Measurements from ENCODE around the gene TRIO.

Gene TRIO

DNA sequence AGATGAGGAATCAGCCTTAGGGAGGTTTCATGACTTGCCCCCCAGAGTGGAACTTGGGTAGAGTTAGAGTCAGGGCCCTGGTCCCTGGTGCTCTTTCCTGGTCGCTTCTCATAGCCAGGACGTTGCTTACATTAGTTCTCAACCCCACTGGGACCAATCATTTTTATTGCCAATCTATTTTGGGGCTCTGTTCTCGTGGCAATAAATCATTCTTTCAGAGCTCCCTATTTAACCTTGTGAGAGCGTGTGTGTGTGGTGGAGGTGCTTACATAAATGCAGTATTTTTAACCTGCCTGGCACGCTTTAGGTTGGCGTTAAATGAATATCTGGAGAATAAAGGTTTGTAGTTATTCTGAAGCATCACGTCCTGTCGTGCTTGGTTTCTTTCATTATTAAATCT lies 4.1 kb downstream of the TRIO start:
- DNase-seq (ENCODE audit: low read depth), result no peak

DNA sequence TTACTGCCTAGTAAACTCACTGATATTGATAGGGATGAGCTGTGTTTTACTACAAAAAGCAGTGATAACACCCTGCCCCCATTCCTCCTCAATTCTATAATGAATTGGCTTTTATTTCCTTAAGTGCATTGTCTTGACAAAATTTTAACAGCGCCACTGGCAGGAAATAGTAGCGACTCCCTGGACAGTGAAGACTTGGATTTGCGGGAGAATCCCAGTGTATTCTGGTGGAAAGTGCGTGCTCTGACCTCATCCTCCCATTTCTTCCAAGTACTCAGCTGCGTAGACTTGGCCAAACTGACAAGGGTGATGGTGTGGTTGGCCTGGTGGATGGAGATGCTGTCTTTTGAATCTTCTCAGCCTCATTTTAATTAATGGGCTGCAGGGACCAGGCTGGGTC lies 5.3 kb downstream of the TRIO start:
- no peak for DNase-seq (ENCODE audit: low read depth)

DNA sequence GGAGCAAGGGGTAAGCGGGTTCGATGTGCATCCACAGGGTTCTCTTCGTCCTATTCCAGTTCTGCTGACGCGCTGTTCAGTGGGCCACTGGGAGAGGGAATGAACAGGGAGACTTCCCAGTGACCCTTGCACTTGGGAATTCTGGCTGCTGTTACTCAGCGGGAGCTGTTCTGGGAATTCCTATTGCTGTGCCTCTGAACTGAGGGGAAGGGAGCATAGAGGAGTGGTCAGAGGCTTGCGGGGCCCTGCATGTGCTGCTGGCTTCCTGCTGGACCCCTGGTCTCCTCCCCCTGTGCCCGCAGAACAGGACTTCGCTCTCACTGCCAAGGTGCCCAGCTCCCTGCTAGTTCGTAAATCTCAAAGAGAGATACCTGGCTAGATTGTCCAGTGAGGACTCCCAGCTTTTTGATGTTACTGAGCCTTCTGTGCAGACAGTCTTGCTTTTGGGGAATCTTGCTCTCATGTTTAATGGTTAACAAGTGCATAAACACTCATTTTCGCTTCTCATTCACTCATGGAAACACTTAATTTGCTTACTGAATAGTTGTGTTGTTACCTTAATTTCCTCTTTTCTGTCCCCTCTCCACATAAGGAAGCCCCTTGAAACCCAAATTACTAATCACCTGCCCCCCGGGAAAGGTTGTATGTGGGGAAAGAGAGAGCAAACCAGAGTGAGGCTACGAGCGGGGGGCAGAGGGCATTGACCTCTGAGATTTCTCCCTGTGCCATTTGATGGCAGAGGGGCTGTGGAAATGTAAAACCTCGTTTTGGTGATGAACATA lies 5.9 kb downstream of the TRIO start:
- no peak for DNase-seq (ENCODE audit: low read depth)

DNA sequence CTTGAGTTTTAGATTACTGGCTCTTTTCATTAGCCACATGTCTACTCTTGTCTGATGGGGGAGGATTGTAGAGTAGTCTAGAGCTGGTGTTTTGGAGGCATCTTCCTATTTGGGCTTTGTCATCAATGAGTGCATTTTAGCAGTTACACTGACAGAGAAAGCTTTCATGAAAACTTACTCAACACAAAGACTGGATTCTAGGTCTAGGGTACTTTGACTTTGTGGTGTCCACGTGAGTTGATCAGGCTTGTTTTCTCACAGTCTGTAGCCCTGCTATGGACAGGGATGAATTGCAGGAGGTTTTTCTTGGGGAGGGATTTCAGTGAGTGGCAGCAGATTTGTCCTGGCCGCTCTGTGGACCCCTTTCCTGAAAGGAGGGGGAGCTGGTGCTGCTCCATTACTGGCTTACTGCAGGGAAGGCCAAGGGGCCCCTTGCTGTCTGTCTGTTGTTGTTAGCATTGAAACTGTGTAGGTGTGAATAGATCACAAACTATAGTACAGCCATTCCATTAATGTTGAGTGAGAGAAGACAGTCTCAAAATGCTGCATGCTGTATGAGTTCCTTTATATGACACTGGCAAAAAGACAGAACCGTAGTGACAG lies 6.6 kb downstream of the TRIO start:
- DNase-seq (ENCODE audit: low read depth), result no peak

DNA sequence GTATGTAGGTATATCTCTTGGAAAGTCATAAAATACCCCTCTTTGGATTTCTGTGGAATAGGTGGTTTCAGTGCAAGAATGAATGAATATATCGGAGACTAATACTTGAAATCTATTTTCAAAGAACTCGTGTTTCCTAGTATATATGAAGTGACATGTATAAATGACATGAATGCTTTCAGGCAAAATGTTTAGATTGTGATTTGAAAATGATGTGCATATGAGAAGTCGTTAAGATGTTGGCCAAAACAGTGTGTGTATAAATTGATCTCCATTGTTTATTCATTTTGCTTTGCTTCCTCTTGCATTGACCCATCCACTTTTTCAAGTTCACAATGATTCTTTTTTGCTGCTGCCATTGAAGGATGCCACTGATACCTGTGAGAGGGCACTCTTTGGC lies 8.3 kb downstream of the TRIO start:
- no peak for DNase-seq (ENCODE audit: low read depth)

DNA sequence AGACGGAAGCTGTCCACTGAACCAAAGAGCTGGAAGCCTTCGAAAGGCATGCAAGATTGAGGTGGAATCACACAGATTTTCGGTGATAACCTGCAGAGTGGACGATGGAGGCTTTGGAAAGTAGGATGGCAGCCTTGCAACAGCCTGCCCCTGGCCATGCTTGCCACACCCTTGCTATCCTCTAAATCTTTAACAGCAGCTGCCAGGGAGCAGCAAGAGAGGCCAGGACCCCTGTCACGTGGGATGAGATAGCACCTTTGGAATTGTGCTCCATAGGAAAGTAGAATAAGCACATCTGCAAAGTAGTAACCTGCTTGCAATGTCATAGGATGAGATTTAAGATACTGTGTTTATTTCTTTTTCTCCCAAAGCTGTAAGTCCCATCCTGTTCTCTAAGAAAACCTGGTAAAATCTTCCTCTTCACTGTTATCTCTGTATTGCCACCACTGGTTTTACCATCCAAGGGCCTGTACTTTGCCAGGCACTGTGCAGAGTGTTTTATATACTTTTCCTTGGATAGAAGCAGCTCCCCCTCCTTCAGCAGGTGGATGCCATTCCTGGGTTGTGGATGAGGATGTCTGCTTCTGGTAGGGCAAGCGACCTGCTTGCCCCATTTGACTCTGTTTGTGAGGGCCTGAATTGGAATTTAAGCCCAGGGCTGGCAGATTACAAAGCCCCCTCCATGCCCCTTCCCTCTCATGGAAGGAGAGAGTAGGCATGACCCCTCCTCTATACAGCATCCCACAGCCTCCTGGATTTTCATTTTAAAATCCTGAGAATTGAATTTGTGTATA lies 10.1 kb downstream of the TRIO start:
- no peak for DNase-seq (ENCODE audit: low read depth)

DNA sequence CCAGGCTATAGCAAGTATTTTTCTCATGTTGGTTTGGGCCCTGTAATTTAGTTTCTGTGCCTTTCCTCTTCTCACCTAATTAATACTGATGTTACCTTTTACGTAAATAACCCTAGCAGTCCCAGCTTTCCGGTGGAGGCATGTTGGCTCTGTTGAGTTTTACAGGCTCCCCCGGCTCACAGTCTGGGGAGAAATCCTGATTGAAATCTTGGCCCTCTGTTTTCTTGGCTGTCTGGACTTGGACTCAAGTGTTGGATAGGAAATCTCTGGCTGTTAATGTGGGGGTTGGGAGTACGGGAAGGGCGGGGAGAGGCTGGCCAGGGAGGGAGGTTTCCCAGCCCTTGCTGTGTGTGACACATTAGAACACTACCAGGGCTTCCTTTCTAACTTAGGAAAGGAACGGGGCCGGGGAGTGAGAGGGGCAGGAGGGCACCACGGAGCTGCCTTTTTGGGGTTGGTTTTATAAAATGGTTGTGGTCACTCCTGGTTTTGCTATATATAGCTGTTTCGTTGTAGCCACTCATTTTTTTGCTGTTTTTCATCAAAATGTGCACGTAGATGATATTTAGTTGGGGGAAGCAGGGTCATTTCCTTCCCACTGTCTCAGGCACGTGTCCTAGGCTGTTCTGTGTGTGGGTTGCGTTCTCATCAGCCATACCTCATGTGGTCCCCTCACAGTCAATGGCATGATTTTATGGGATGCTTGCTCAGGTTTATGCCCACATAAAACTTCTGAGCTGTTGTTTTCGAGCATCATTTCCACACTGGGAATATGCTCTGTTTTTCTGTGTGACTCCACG lies 11.0 kb downstream of the TRIO start:
- DNase-seq (ENCODE audit: low read depth), result peak; percentile 77

DNA sequence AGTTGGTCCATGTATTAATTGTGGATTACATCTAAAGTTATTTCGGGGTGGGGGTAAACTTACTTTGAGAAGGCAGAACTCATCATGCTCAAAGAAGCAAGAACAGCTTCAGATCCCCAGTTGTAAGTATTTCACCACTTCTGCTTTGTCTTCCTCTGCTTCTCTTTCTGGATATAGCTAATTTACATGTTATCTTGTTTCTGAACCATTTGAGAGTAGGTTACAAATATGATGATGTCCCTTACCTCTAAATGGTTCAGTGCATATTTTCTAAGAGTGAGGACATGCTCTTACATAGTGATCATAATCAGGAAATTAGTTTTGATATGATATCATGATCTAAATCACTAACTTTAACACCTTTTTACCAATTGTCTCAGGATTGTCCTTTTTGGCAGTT lies 11.9 kb downstream of the TRIO start:
- no peak for DNase-seq (ENCODE audit: low read depth)

DNA sequence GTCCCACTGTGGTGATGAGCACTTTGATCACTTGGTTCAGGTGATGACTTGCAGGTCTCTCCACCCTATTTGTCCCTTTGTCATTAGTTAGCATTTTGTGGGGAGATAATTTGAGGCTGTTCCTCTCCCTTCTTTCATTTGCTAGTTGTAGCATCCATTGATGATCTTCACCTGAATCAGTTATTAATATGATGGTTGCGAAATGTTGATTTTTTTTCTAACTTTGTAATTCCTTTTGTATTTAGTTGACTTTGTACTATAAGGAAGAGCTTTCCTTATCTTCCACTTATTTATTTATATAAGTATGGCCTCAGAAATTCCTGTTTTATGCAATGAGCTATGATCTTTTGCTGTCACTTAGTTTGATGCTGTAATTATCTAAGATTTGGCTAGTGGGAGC lies 12.6 kb downstream of the TRIO start:
- no peak for DNase-seq (ENCODE audit: low read depth)

DNA sequence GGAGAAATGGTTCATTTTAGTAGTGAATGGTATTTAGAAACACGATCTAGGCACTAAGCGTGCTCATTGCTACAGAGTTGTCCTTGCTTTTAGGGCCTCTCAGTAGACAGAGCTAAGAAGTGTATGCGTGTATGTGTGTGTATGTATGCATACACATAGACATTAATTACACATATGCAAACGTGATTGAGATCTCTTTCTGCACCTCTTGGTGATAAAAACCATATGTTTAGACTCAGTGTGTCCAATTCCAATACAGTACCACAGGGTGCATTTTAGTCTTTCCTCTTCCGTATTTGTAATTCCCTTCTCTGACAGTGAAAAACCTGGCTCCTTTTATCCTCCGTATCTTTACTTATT lies 13.1 kb downstream of the TRIO start:
- DNase-seq (ENCODE audit: low read depth), result no peak

DNA sequence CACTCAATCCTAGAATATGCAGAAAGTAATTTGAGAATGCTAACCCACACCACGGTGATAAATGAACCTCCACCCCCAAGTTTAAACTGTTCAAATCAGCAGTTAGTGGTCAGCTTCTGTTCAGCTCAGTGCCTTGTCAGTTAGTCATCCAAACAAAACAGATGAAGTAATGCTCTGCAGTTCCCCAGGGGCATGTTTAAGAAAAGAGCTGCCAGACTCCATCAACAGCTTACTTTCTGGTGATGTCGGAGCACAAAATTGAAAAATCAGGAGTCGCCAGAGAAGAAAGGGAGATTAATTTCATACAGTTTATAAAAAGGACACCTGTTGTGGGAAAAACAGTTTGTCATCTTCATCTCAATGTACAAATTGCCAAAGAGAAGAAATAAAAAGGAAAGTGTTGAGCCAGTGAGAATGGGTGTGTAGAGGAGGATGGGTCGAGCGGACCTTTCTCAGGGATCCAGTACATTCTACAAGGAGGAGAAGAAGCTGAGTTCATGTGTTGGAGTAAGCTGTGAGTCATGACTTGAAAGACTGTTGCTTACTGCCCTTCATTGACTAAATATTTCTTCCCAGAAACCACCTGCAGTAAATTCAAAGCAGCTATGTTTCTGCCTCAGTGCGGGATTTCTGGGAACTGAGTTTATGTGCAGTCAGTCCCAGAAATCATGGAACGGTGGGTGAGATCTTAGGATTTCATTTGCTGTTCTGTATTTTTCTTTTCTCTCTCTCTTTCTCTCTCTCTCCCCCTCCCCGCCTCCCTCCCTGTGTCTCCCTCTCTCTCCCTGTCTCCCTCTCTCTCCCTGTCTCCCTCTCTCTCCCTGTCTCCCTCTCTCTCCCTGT lies 13.7 kb downstream of the TRIO start:
- DNase-seq (ENCODE audit: low read depth), result peak; percentile 99

DNA sequence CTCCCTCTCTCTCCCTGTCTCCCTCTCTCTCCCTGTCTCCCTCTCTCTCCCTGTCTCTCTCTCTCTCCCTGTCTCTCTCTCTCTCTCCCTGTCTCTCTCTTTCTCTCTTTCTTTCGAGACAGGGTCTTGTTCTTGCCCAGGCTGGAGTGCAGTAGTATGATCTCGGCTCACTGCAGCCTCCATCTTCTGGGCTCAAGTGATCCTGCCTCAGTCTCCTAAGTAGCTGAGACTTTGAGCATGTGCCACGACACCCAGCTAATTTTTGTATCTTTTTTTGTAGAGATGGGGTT lies 14.3 kb downstream of the TRIO start:
- no peak for DNase-seq (ENCODE audit: low read depth)

DNA sequence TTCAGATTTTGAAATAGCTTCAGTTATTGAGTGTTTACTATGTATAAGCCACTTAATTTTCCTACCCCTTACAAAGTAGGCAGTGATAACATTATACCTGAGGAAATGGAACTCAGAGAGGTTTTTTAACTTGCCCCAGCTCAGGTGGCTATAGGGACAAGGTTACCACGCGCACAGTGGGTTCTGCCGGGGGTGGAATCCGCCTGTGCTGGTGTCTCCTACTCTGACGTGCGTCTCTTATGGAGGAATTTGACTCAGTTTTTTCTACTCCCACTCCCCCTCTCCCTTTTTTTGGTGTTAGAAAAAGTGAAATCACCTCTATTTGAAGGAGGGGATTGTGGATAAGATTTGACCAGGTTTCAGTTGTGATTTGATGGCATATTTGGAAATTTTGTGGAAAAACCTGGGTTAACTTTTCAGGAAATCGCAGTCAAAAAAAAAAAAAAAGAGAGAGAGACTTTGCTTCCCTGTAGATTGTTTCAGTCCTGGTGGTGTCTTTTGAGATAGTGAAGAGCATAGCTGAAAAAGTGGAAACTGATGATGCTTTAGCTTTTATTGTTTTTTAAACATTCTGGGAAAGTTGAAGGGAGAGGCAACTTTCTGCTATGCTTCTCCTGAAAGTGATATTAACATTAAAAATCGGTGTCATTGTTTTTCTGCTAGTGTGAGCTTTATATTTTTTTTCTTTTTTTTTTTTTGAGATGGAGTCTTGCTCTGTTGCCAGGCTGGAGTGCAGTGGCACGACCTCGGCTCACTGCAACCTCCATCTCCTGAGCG lies 15.9 kb downstream of the TRIO start:
- DNase-seq (ENCODE audit: low read depth), result no peak

DNA sequence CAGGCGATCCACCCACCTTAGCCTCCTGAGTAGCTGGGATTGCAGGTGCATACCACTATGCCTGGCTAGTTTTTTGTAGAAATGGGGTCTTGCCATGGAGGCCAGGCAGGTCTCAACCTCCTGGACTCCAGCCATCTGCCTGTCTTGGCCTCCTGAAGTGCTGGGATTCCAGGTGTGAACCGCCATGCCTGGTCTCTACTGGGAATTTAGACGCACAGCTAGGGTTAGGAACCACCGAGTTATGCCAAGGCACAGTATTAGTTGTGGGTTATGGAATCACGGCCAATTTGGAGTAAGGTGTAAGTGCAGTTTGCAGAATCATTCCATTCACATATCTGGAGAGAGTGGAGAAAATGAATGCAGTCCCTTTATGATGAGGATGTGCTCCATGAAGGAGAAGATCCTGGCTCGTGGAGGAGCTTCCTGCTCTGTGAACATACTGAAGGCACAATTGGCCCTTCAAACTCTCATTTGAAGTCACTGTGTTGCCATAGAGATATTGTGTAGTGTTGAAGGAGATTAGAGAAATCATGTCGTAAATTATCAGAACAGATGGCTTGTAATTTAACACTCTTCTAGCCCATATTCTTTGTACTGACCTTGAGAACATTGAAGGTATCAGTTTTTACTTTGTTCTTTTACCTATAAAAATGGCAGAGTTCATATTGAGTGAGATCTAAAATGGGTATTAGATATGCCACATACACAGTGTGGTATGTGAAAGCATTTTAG lies 18.8 kb downstream of the TRIO start:
- no peak for DNase-seq (ENCODE audit: low read depth)

DNA sequence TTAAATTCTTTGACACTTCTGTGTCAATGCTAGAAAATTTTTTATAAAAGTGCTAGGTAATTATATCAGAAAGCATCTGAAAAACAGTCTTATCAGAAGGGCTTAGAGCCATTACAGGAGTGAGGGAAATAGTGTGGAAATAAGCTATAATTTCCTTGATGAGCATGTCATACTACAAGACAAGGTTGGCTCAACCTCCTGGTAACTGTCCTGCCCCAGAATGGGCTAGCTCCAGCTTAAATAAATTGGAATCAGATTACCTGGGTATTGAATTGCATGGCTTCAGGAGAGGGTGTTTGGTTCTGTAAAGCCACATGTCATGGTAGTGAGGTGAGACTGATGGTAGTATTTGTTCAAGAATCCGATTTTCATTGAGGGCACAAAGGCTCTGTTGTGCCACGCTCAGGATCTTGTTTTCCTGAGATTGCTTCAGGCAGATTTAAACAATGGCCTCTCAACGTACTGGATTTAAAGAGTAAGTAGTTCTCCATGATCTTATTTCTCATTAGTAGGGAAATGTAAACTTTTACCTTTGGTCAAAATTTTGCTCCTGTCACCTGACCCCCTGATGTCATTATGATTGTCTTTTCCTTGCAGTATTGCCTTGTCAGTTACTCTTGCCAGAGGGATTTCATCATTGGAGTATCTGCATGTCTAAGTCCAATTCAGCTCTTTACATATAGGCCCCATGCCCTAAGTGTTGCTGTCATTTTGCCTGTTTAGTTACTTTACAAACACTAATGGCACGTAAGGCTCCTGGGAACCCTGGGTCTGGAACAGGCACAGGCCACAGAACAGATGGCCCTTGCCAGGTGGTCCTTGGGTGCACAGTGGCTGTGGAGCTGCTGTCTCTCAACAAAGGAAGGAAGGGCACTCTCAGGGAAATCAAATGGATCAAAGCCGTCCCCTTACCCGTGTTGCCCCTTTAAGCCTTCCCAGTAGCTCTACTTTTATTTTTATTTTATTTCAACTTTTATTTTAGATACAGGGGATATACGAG lies 21.3 kb downstream of the TRIO start:
- DNase-seq (ENCODE audit: low read depth), result no peak

DNA sequence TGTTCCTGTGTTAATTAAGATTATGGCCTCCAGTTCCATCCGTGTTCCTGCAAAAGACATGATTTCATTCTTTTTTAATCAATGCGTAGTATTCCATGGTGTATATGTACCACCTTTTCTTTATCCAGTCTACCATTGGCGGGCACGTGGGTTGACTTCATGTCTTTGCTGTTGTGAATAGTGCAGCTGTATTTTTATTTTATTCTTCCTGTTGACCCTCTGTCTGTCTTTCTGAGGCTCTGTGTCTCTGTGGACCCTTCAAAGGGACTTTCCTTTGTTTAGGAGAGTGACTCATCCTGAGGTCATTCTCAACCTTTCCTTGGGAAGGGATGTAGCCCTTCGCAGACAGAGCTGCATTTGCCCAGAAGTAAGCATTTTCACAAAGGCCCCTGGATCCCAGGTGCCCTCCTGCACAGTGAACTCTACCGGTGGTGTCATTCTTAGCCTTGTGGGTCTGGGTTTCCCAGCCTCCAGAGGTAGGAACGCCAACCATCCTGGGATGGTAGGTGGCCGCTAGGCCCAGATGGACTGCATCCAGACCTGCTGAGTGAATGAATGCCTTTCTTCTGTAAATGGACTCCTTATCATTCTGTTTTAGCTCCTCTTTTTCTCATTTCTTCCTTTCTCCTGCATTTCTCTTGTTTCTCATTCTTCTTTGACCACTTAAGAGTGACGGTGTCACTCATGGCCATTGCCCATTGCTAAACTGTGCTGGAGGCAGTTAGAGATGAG lies 22.4 kb downstream of the TRIO start:
- DNase-seq (ENCODE audit: low read depth), result no peak

DNA sequence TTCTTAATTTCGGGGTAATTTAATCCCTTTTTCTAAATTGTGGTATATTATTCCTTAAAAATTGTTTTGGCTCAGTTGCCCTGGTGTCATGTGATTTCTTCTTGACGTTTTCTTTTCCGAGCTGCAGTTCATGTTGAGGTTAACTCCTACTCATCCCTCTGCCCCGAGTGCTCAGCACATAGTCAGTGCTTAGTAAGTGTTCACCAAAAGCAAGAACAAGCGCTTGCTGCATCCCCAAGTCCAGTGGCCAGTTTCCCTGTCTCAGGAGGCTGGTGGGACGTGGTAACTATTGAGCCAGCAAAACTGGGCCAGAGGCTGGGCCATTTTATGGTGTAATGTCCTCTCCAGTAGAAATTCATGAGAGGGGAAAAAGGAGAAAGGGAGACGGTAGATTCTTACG lies 23.3 kb downstream of the TRIO start:
- DNase-seq (ENCODE audit: low read depth), result no peak

DNA sequence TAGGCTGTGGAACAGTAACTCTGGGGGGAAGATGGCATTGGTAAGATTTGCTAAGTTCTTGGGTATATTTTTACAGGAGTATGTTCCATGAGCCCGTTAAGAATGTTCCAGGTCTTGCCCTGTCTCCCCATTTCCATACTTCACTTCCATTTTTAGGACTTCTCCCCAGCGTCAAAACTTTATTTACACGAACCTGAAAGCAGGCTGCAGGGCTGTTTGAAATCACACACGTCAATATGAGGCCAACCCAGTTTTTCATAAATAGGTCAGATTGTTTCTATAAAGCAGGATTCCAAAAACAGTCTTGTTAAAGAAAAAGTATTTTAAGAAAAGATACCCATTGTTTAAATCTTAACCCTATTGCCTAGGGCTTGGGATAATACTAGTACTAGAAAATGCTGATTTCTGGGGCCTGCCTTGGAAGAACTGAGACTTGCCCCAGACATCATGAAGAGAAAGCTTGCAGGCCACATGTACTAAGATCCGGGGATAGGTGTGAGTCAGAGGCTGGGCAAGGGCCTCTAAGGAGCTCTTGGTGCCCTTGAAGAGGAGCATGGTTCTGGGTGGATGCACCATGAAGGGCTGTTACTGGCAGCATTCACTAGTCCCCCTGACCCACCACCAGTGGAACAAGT lies 24.2 kb downstream of the TRIO start:
- peak; percentile 73 for DNase-seq (ENCODE audit: low read depth)

Data from amniotic epithelial cell (primary cell).